CD4-positive, alpha-beta memory T cell (primary cell): ENCODE results near the gene ZNF562. TPM values are rescaled to one million over a fixed set of nuclear protein-coding genes. Genes with fewer than 3 reads are reported as not detected.

Source experiments
- CTCF ChIA-PET: fragments of 350-600 bp; sonication (Branson Sonifier 250); formaldehyde crosslinking; loops from one replicate; lab custom pipeline; 2021; ENCODE audit warnings: inconsistent platforms; ENCODE audit not compliant: partially characterized antibody; lab: Charles Lee
- POLR2A ChIA-PET: fragments of 350-600 bp; sonication (Branson Sonifier 250); formaldehyde crosslinking; loops from one replicate; lab custom pipeline; 2021; ENCODE audit not compliant: partially characterized antibody; lab: Charles Lee
- DNase-seq, 5 donors: peaks; one replicate each; pipeline versions ENCODE4 v3.0.0 to v3.0.0-alpha.2; 2020 to 2022; ENCODE audit warnings: mixed read lengths in 1 of 5
- H3K27ac ChIP-seq: one replicate; pipeline ENCODE4 v1.7.0; 2013; ENCODE audit warnings: low read depth, low read length
- H3K27me3 ChIP-seq: 2 replicates; pipeline ENCODE4 v1.7.0; 2013; ENCODE audit warnings: mild to moderate bottlenecking, low read length, moderate library complexity; ENCODE audit not compliant: insufficient read depth
- H3K36me3 ChIP-seq: 2 replicates; pipeline ENCODE4 v1.7.0; 2013; ENCODE audit warnings: mild to moderate bottlenecking, low read length, moderate library complexity; ENCODE audit not compliant: insufficient read depth
- H3K4me1 ChIP-seq: 2 replicates; pipeline ENCODE4 v1.7.0; 2013; ENCODE audit warnings: mild to moderate bottlenecking, low read length, moderate library complexity; ENCODE audit not compliant: insufficient read depth
- H3K4me3 ChIP-seq, 2 donors: one replicate each; pipeline ENCODE4 v1.7.0; 2013; ENCODE audit warnings: low read length in 2 of 2, mild to moderate bottlenecking in 1 of 2
- H3K9me3 ChIP-seq, 2 donors: one replicate each; pipeline ENCODE4 v1.7.0; 2013; ENCODE audit warnings: low read length in 2 of 2, control low read depth in 1 of 2; ENCODE audit not compliant: control insufficient read depth in 1 of 2
- H3K27ac Mint-ChIP-seq, 7 donors: one replicate each; pipeline ENCODE4 v1.8.0; 2020 to 2021; ENCODE audit warnings: mixed read lengths in 7 of 7, mild to moderate bottlenecking in 6 of 7, inconsistent platforms in 3 of 7, moderate library complexity in 3 of 7
- H3K27me3 Mint-ChIP-seq, 2 donors: one replicate each; pipeline ENCODE4 v1.8.0; 2020 to 2021; ENCODE audit warnings: mixed read lengths in 2 of 2
- H3K36me3 Mint-ChIP-seq, 2 donors: one replicate each; pipeline ENCODE4 v1.8.0; 2020 to 2021; ENCODE audit warnings: mixed read lengths in 2 of 2, inconsistent platforms in 1 of 2, mild to moderate bottlenecking in 1 of 2
- H3K4me1 Mint-ChIP-seq, 4 donors: one replicate each; pipeline ENCODE4 v1.8.0; 2020 to 2021; ENCODE audit warnings: mixed read lengths in 4 of 4, mild to moderate bottlenecking in 1 of 4
- H3K4me3 Mint-ChIP-seq, 8 donors: one replicate each; pipeline ENCODE4 v1.8.0; 2020 to 2021; ENCODE audit warnings: mixed read lengths in 8 of 8, mild to moderate bottlenecking in 7 of 8, moderate library complexity in 6 of 8, inconsistent platforms in 3 of 8
- H3K9me3 Mint-ChIP-seq, 8 donors: one replicate each; pipeline ENCODE4 v1.8.0; 2020 to 2021; ENCODE audit warnings: mixed read lengths in 8 of 8, mild to moderate bottlenecking in 5 of 8, inconsistent platforms in 3 of 8, moderate library complexity in 1 of 8
- intact Hi-C: fragments of 100-400 bp; cut with micrococcal nuclease; formaldehyde crosslinking; loops from one replicate; pipeline ENCODE4 v1.15.1; 2023
- polyA plus RNA-seq, 2 donors: library from polyadenylated mRNA; unstranded; fragments of 300-500 nt; fragmentation: Illumina TruSeq; gene quantifications; one replicate each; pipeline ENCODE4 v1.2.3, GENCODE V29; 2021
- total RNA-seq, 2 experiments: library from RNA; stranded (reverse); gene quantifications; one replicate each; pipeline ENCODE4 v1.2.3, GENCODE V29; 2021

The ZNF562 gene
- total and polyA plus RNA-seq, 4 experiments from 2014 or later, result 1.2 to 23.2 (median 12.5) TPM

- peaks cover 28% of the 10 kb centered on the region for H3K36me3 ChIP-seq
- no peak overlapping the region for H3K4me3 ChIP-seq
- Mint-ChIP-seq H3K36me3 (peaks cover 63 to 69% of the 10 kb centered on the region in 2 donors), H3K27me3 (no peaks in the 10 kb centered on the region), H3K9me3 (peaks cover 0 to 45% (median 34%) of the 10 kb centered on the region in 8 donors), H3K4me3 (no peak overlapping the region), H3K4me1 (peaks cover 0 to 1% (median 0%) of the 10 kb centered on the region in 4 donors), H3K27ac (peak overlapping the region in 1 of 7 donors; percentile 35)
- H3K27me3 ChIP-seq, result no peaks in the 10 kb centered on the region
- ChIA-PET CTCF (interaction anchor here (0.7 kb wide), 1 partner anchor 43 kb away, joined by 3 read pairs; no protein-coding TSS in a partner anchor), POLR2A (no interaction called here)
- H3K27ac ChIP-seq, result no peak overlapping the region
- intact Hi-C loops, result no loop called here
- H3K4me1 ChIP-seq, result no peaks in the 10 kb centered on the region
- DNase-seq, result no peak
- peaks cover 3 to 34% of the 10 kb centered on the region in 2 donors for H3K9me3 ChIP-seq
Observed at GRCh38 chr19:9650345-9650744, 24.6 kb downstream of the ZNF562 start.

DNA sequence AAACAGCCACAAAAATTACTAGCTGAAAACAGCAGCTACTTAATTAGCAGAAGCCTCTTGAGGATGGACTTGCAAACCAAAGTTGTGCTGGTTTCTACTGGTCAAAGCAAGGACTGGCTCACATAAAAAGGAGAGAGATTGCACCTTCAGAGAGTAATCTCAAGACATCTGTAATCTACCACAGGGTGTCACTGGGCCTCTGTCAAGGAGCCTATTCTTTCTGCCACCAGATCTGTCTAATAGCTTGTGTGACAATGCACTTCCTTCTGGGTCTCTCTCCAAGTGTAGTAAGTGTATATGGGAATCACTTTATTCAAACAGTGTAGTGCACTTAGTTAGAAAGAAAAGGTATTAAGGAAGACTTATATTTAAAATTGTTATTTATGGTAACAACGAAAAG, 29.4 kb downstream of the ZNF562 start:
- intact Hi-C loops, result no loop called here
- Mint-ChIP-seq H3K4me1 (peaks cover 0 to 5% (median 0%) of the 10 kb centered on the region in 4 donors), H3K9me3 (peaks cover 0 to 18% (median 6%) of the 10 kb centered on the region in 8 donors), H3K27ac (peak overlapping the region in 2 of 7 donors; percentile 10 to 29), H3K36me3 (peaks cover 39 to 45% of the 10 kb centered on the region in 2 donors), H3K4me3 (no peak overlapping the region), H3K27me3 (no peaks in the 10 kb centered on the region)
- H3K27ac ChIP-seq, result no peak overlapping the region
- no peak overlapping the region for H3K4me3 ChIP-seq
- CTCF ChIA-PET, result interaction anchor here (1.1 kb wide), 1 partner anchor 10 kb away, joined by 5 read pairs; no protein-coding TSS in a partner anchor
- DNase-seq, result no peak
- no peaks in the 10 kb centered on the region for H3K9me3 ChIP-seq
- H3K4me1 ChIP-seq, result no peaks in the 10 kb centered on the region
- POLR2A ChIA-PET, result no interaction called here
- no peaks in the 10 kb centered on the region for H3K27me3 ChIP-seq
- peaks cover 3% of the 10 kb centered on the region for H3K36me3 ChIP-seq

DNA sequence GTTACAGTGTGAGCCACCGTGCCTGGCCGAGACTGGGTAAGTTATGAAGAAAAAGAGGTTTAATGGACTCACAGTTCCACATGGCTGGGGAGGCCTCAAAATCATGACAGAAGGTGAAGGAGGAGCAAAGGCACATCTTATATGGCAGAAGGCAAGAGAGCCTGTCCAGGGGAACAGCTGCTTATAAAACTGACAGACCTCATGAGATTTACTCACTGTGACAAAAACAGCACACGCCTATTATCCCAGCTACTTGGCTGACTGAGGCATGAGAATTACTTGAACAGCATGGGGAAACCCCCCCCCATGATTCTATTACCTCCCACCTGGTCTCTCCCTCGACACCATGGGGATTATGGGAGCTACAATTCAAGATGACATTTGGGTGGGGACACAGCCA, 30.4 kb downstream of the ZNF562 start:
- Mint-ChIP-seq H3K4me1 (peaks cover 0 to 5% (median 0%) of the 10 kb centered on the region in 4 donors), H3K9me3 (peaks cover 0 to 14% (median 4%) of the 10 kb centered on the region in 8 donors), H3K36me3 (peaks cover 34 to 39% of the 10 kb centered on the region in 2 donors), H3K27me3 (no peaks in the 10 kb centered on the region), H3K4me3 (no peak overlapping the region), H3K27ac (peak overlapping the region in 3 of 7 donors; percentile 18 to 57 (median 42))
- H3K4me1 ChIP-seq, result no peaks in the 10 kb centered on the region
- POLR2A ChIA-PET, result no interaction called here
- CTCF ChIA-PET, result interaction anchor here (1.0 to 1.1 kb wide), 2 partner anchors 9 to 151 kb away, joined by 4 to 5 read pairs; no protein-coding TSS in a partner anchor
- intact Hi-C loops, result no loop called here
- peaks cover 3% of the 10 kb centered on the region for H3K36me3 ChIP-seq
- no peaks in the 10 kb centered on the region for H3K9me3 ChIP-seq
- H3K27me3 ChIP-seq, result no peaks in the 10 kb centered on the region
- no peak overlapping the region for H3K4me3 ChIP-seq
- no peak for DNase-seq
- H3K27ac ChIP-seq, result no peak overlapping the region

DNA sequence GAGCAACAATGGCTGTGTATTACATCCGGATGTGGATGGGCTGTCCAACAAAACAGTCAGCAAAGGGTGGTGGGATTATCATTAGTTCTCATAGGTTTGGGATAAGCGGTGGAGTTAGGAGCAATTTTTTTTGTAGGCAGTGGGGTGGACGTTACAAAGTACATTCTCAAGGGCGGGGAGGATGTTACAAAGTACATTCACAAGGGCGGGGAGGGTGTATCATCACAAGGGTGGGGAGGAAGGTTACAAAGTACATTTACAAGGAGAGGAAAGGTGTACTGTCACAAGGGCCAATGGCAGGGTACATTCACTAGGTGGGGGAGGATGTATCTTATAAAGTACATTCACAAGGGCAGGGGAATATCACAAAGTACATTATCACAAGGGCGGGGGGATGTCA, 33.1 kb downstream of the ZNF562 start:
- no peaks in the 10 kb centered on the region for H3K27me3 ChIP-seq
- intact Hi-C loops, result no loop called here
- H3K4me1 Mint-ChIP-seq, result peaks cover 0 to 5% (median 0%) of the 10 kb centered on the region in 4 donors
- no peak overlapping the region for H3K4me3 Mint-ChIP-seq
- no peaks in the 10 kb centered on the region for H3K27me3 Mint-ChIP-seq
- no peaks in the 10 kb centered on the region for H3K4me1 ChIP-seq
- H3K9me3 ChIP-seq, result no peaks in the 10 kb centered on the region
- ChIA-PET POLR2A (no interaction called here), CTCF (no interaction called here)
- H3K36me3 ChIP-seq, result no peaks in the 10 kb centered on the region
- H3K27ac ChIP-seq, result no peak overlapping the region
- peaks cover 26 to 27% of the 10 kb centered on the region in 2 donors for H3K36me3 Mint-ChIP-seq
- H3K9me3 Mint-ChIP-seq, result peaks cover 0 to 14% (median 3%) of the 10 kb centered on the region in 8 donors
- DNase-seq, result no peak
- peak overlapping the region in 2 of 7 donors; percentile 49 to 50 for H3K27ac Mint-ChIP-seq
- no peak overlapping the region for H3K4me3 ChIP-seq

- no peak overlapping the region for H3K4me3 Mint-ChIP-seq
- H3K9me3 ChIP-seq, result no peaks in the 10 kb centered on the region
- intact Hi-C loops, result no loop called here
- no peak overlapping the region for H3K27ac ChIP-seq
- no peaks in the 10 kb centered on the region for H3K27me3 Mint-ChIP-seq
- DNase-seq, result no peak
- peak overlapping the region in 2 of 7 donors; percentile 37 to 65 for H3K27ac Mint-ChIP-seq
- H3K36me3 ChIP-seq, result no peaks in the 10 kb centered on the region
- no peaks in the 10 kb centered on the region for H3K27me3 ChIP-seq
- H3K9me3 Mint-ChIP-seq, result peaks cover 0 to 14% (median 3%) of the 10 kb centered on the region in 8 donors
- ChIA-PET POLR2A (no interaction called here), CTCF (no interaction called here)
- peaks cover 23% of the 10 kb centered on the region in 2 donors for H3K36me3 Mint-ChIP-seq
- no peaks in the 10 kb centered on the region for H3K4me1 ChIP-seq
- H3K4me3 ChIP-seq, result no peak overlapping the region
- H3K4me1 Mint-ChIP-seq, result peaks cover 0 to 4% (median 0%) of the 10 kb centered on the region in 4 donors
Observed at GRCh38 chr19:9640956-9641355, 33.9 kb downstream of the ZNF562 start.

DNA sequence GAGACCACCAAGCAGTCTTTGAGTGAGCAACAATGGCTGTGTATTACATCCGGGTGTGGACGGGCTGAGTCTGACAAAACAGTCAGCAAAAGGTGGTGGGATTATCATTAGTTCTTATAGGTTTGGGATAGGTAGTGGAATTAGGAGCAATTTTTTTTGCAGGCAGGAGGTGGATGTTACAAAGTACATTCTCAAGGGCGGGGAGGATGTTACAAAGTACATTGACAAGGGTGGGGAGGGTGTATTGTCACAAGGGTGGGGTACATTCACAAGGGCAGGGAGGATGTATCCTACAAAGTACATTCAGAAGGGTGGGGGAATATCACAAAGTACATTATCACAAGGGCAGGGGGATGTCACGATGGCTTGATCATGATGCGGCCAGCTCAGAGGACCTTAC, 38.9 kb downstream of the ZNF562 start:
- Histone ChIP-seq H3K4me3 (no peak overlapping the region), H3K27ac (no peak overlapping the region), H3K4me1 (no peaks in the 10 kb centered on the region), H3K36me3 (no peaks in the 10 kb centered on the region), H3K27me3 (no peaks in the 10 kb centered on the region), H3K9me3 (no peaks in the 10 kb centered on the region)
- H3K4me1 Mint-ChIP-seq, result peaks cover 0 to 2% (median 0%) of the 10 kb centered on the region in 4 donors
- peaks cover 0 to 6% (median 0%) of the 10 kb centered on the region in 8 donors for H3K9me3 Mint-ChIP-seq
- no peak for DNase-seq
- intact Hi-C loops, result no loop called here
- peaks cover 24 to 31% of the 10 kb centered on the region in 2 donors for H3K36me3 Mint-ChIP-seq
- no peak overlapping the region for H3K4me3 Mint-ChIP-seq
- H3K27me3 Mint-ChIP-seq, result no peaks in the 10 kb centered on the region
- H3K27ac Mint-ChIP-seq, result no peak overlapping the region
- POLR2A ChIA-PET, result no interaction called here
- CTCF ChIA-PET, result interaction anchor here (0.7 kb wide), 1 partner anchor 9 kb away, joined by 5 read pairs; no protein-coding TSS in a partner anchor

DNA sequence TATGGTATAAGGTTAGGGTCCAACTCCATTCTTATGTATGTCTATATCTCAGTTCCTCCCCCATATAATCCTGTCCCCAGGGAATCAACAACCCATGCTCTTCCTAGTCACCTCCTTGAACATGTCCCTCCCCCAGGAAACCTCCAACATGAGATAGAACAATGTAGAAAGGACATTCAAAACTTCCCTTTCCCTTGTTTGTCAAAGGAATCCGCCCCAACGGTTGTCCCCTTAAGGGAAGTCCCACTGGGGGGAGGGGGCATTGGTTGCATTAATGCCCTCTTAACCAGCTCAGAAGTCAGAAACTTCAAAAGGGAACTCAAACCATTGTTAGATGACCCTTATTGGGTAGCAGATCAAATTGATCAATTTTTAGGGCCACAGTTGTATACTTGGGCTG, 47.0 kb downstream of the ZNF562 start:
- POLR2A ChIA-PET, result interaction anchor here (1.2 kb wide), 1 partner anchor 171 kb away, joined by 4 read pairs; no protein-coding TSS in a partner anchor
- Mint-ChIP-seq H3K9me3 (no peaks in the 10 kb centered on the region), H3K4me1 (peaks cover 3 to 9% (median 5%) of the 10 kb centered on the region in 4 donors), H3K27me3 (no peaks in the 10 kb centered on the region), H3K27ac (no peak overlapping the region), H3K4me3 (peak overlapping the region in 1 of 8 donors; percentile 14), H3K36me3 (peaks cover 10 to 11% of the 10 kb centered on the region in 2 donors)
- Histone ChIP-seq H3K9me3 (no peaks in the 10 kb centered on the region), H3K36me3 (no peaks in the 10 kb centered on the region), H3K27me3 (no peaks in the 10 kb centered on the region), H3K27ac (no peak overlapping the region), H3K4me3 (no peak overlapping the region), H3K4me1 (no peaks in the 10 kb centered on the region)
- CTCF ChIA-PET, result interaction anchor here (0.8 to 1.5 kb wide), 3 partner anchors 168 to 171 kb away, joined by 3 to 7 read pairs (median 4); no protein-coding TSS in a partner anchor
- intact Hi-C loops, result loop anchor here (5.0 kb wide), 2 partner anchors 374 to 421 kb away; no protein-coding TSS in a partner anchor
- no peak for DNase-seq
